Activated naive CD4-positive, alpha-beta T cell (primary cell): Measurements from ENCODE around the gene GAS1.

Experiments
- DNase-seq, 4 experiments: peaks; one replicate each; lab custom pipeline; 2025; lab: John Stamatoyannopoulos, UW

GAS1 gene, protein sequence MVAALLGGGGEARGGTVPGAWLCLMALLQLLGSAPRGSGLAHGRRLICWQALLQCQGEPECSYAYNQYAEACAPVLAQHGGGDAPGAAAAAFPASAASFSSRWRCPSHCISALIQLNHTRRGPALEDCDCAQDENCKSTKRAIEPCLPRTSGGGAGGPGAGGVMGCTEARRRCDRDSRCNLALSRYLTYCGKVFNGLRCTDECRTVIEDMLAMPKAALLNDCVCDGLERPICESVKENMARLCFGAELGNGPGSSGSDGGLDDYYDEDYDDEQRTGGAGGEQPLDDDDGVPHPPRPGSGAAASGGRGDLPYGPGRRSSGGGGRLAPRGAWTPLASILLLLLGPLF

DNA sequence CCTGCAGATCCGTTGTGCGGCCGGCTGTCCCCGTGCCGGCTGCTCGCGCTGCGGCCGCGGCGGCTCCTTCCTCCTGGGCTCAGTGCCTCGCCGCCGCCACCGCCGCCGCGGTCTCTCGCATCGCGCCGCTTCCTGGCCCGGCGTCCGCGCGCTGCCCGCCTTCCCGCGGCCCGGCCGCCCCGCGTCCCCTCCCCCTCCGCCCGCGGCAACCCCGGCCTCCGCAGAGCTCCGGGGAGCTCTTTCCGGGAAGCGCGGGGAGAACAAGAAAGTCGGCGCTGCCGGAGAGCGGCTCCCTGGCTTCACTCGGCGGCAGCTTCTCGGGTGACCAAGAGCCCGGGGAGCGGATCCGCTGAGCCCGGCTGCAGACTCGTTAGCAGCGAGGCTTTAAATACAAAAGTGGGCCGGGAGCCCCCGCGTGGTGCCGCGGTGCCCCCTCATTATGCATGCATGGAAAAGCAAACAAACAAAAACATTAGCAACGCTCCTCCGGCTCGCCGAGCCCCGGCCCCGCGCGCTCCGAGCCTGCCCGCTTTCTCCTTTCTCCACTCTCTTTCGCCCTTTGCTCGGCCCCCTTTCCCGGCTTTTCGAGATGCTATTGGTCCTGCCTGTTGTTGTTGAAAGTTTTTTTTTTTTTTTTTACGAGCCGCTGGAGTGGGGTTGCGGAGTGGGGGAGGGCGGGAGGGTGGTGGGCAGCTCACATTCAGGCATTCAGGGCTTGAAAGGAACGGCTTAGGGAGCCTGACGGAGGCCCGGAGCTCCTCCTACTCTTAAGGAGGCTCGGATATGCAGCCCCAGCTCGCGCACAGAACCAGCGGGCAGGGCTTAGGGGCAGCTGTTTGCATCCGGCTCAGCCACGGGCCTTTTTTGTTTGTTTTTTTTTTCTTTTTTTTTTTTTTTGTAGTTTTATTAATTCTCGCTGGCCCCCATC is at the start of gene GAS1:
Gene GAS1, minus strand, starts transcription at position 361 of the 928 bp plus-strand sequence. CDS start 727 bp downstream, outside the sequence.
- peak in 3 of 4 experiments; percentile 19 to 53 (median 37) for DNase-seq

DNA sequence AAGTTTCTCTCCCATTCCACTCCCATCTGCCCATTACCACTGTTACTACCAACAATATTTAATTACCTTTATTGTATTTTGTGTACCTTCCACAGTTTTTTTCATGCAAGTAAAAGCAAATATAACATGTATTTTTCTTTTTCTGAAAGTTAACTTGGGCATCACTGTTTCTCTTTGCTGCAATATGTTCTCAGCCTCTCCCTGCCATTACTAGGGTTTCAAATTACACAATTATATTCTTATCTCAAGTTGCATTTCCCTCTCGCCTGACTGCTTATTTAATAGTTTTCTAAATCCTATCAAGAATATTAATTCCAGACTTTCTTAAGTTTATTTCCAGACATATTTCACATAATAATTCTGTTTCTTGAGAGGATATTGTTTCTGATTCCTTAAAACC is 46.9 kb upstream of the GAS1 start:
- DNase-seq, result no peak

DNA sequence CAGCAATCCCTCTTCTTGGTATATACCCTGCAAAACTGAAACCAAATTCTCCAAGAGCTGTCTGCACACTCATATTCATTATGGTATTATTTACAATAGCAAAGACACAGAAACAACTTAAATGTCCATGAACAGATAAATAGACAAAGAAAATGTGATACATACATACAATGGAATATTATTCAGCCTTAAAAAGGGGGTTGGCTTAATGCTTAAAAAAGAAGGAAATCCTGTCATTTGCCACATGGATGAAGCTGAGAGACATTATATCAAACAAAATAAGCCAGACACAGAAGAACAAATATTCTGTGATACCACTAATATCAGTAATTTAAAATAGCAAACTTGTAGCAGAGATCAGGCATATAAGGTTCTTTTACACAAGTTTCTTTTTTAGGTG is 46.5 kb upstream of the GAS1 start:
- no peak for DNase-seq

DNA sequence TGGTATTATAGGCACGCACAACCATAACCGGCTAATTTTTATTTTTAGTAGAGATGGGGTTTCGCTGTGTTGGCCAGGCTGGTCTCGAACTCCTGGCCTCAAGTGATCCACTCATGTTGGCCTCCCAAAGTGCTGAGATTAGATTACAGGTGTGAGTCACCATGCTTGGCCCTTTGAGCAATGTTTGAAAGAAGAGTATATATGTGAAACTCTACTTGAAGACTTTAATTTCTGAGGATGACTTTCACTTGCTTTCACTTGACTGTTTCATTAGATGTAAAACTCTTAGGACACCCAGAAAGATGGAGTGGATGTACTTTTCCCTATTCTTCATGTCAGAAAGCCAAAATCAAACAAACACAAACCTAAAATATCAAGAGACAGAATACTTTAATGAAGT is 43.8 kb upstream of the GAS1 start:
- no peak for DNase-seq

DNA sequence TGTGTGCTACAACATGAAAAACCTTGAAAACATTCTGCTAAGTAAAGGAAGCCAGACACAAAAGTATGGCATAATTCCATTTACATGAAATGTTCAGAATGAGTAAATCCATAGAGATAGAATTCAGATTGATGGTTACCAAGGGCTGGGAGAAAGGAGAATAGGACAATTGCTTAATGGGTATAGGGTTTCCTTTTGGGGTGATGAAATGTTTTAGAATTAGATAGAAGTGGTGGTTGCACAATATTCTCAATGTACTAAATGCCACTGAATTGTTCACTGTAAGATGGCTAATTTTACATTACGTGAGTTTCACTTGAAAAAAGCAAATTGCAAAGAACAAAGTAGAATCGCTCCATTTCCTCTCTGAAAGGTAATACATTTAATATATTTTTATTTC is 43.0 kb upstream of the GAS1 start:
- no peak for DNase-seq

DNA sequence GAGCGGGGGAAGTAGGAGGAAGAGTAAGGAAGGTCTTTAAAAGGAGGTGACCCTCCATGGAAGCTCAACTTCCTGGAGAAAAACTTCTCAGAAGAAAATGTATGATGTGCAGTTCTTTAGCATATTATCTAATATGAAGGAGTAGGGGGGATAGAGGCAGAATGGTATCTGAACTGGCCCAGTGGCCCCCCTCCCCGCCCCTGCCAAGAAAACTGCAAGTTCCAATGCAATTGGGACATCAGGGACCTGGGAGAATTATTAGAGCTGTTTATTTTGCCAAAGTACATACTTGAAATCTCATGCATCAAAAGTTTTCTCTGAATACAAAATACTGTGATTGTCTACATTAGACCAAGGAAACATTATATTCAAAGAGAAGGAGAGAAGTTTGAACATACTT is 40.6 kb upstream of the GAS1 start:
- DNase-seq, result no peak

DNA sequence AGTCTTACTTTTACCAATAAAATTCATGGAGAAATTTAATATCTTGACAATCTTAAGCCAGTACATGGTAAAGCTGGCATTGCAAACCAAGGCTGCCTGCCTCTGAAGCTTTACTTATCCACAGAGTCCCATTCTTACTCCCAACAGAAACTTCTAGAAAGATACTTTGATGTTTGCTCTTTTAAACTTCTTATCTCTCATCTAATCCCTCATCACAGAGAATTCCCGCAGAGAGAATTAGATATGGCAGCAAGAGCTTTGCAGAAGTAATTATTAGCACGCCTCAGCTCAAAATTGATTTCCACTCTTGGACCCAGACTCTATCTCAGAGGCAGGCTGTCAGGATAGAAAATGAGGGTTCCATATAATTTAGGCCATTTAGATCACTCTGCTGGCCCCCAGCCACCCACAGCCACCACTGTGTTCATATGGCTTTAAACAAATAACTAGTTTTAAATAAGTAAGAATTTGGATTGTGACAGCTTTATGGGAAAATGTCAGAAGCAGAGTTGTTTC is 37.9 kb upstream of the GAS1 start:
- no peak for DNase-seq

DNA sequence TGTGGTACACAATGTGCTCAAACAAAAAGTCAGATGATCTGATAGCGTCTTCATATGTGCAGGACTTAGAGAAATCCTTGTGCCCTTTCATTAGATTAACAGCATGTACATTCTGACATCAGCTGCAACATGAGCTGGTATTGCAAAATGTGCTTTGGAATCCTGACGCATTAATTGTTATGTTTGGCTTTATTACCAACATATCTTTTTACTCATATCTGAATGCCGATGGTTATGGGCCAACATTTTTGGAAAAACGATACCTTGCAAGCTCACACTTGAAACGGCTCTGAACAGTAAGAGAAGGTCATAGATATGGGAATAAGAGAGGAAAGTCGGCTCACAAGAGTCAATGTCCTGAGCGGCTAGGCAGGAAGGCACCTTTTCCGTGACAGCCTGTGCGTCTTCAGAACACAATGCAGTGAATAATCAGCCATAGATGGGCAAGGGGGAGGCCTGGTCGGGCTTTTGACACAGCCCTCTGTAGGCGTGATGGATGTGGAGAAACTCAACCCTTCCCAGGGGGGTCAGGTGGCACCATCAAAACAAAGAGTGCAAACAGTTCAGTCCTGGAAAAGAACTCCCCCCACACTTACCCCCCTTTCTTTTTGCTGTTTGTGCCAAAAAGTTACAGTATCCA is 36.4 kb upstream of the GAS1 start:
- no peak for DNase-seq

DNA sequence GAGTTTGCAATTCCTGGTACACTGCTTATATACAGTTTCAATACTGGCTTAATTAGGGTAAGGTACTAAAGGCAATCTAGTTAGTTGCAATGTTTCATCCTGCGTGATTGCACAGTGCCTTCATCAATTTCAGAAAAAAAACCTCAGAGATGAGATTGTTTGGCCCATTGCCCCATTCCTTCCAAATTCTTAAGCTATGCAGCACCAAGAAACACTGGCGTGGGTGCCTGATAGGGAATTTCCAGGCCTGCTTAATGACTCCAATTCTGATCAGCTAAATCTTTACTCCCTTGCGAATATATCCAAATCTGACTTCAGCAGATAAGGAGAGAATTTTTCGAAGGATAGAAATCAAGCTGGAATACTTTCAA is 35.9 kb upstream of the GAS1 start:
- no peak for DNase-seq

DNA sequence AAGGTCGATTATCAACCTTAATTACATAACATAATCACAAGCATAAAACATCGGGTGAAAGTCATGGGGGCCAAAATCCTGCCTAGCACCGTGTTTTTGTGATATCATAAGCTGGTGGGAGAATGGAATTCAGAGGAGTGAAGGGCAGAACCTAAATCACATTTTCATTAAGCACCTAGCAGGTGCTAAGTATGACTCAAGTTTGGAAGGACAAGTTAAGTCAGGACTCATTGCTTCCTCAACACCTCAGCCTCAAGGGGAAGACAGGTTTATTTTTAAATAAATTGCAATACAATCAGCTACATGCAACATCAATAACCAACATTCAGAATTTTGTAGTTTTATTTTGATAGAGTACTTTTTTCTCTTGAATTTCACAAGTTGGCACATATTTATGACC is 33.5 kb upstream of the GAS1 start:
- no peak for DNase-seq

DNA sequence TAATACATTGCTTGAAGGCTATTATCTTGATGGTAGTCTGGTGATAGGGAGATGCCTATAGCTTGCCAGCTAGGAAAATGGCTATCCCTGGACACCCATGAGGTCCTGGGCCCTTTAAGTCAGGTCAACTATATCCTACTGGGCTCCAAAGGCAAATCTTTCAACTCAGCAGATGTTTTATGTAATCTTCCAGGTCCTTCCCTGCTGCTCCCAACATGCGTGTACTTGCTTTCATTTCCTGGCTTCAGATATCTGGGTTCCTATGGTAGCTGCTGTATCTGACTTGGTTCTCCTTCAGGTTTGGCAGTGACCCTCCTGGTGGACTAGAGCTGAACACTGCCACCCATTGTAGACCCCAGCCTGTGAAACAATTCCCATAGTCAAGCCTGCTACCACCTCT is 32.4 kb upstream of the GAS1 start:
- DNase-seq, result no peak

DNA sequence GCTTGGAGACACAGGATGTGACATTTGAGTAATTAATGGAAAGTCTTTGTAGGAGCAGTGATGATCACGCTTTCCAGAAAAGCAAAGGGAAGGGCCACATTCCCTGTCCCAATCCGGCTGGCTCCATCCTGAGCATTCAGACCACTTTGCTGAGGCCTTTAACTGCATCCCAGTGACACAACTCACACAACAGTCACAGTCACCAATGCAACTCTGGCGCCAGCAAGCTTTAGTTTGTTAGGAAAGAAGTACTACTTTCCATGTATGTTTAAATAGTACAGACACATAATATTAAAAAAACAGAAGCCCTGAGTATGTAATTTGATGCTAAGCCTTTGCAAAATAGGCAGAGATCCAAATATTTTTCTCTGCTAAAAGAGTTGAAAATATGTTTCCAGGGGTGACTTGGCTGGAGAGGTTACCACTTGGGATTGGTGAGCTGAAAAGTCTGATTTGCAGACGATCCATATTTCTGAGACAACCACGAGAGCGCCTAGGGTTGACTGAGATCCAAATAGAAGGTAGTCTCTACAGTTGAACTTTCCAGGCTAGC is 31.7 kb upstream of the GAS1 start:
- DNase-seq, result no peak

DNA sequence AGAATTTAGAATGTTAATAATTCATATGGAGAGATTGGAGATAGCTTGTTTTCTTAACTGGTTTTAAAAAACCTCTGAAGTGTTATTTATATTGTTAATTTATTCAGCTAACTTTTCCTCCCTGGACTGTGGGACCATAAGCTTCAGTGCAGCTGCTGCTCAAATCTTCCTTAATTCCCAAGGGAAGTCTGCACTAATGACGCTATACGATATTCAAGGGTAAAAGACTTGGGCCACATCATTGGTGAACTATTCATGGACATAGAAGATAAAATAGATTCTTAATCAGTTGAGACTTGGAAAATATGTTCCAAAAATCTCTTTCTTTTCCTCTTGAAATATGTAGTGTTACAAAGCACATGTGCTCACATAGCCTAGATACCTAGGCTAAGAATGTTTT is 31.1 kb upstream of the GAS1 start:
- no peak for DNase-seq

DNA sequence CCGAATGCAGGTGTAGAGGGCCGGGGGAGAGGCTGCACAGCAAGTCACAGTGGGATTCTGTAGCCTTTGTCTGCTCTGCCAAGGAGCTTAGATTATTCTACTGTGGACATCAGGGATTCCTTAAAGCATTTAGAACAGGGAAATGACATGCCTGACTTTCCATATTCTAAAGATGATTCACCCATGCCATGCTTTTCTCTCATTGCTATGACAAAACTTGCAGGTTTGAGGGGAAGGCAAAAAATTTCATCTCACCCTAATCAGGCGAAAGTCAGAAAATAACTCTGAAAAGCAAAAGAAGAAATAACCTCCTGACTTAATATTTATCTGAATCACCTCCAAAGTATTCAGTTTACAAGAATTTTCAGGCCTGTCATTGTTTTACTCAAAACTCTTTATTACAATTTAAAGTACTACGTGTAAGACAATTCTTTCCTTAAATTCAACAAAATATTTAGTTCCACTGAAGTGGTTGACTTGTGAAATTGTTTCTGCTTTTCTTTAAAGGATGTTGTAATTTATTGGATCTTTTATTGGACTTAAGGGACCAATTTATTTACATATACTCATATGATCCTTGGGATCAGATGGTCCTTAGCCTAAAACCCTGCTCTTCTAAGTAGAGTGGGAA is 30.0 kb upstream of the GAS1 start:
- no peak for DNase-seq

DNA sequence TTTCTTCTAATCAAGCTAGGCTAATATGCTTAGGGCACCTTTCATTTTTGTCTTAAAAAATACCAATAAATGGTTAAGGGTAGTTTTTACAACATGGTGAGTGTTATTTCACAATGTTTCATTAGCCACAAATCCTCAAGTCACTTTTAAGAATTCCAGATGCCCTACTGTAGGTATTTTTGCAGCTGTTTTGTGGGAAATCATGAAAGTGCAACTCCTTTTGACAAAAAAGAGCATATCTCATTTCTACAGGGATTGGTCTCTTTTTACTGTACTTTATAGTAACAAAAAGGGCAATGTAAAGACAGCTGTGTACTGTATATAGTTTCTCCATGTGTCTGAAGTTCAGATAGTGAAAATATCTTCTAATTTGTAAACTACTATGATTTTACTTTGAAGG is 28.3 kb upstream of the GAS1 start:
- no peak for DNase-seq

DNA sequence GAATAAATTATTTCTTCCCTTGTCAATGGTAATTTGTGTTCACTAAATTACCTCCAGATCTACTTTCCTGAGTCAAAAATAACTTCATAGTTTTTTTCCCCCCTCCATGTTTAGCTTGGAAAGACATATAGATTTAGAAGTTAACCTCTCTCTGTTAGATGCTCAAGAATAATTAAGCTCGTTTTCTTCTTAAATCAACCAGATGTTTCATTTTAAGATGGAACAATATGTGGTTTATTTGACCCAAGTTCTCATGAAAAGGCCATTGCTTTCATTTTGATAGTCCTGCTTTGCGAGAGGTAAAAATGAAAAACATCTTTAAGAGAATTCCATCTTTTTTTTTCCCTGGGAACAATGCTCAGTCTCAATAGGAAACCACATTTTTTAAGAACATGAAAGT is 27.7 kb upstream of the GAS1 start:
- no peak for DNase-seq

DNA sequence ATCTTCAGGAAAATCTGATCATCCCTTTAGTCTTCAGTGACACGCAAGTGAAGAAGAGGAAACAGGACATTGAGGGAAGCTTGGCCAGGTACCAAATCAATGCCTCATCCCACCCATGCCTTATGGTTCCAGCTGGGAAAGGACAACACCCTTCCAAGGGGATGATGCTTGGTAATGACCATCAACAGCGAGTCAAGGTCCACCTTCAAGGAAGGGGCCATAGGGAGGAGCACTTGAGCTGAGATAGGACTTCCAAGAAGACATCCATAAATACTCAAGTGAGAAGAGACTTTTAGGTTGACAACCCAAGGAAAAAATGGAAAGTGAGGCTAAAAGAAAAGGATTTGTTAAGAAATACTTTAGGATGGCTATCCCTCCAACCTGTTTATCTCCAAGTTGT is 27.1 kb upstream of the GAS1 start:
- no peak for DNase-seq

DNA sequence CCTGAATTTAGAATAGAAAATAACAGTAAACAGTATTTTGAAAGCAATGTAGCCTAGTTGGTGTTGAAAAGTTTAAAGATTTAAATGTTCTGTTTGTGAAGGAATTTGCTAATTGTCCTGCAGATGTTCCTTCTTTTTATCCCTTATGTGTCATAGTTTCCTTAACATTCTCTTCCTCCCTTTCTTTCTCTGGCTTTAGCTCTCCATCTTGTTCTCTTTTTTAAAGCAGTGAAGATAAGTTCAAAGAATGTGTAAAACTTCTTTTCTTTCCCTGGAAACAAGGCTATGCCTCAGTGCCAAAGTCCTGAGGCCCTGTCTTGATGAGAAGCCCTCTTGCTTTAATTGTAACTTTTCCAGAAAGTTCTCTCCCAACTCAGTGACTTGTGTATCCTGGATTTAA is 24.4 kb upstream of the GAS1 start:
- DNase-seq, result no peak

DNA sequence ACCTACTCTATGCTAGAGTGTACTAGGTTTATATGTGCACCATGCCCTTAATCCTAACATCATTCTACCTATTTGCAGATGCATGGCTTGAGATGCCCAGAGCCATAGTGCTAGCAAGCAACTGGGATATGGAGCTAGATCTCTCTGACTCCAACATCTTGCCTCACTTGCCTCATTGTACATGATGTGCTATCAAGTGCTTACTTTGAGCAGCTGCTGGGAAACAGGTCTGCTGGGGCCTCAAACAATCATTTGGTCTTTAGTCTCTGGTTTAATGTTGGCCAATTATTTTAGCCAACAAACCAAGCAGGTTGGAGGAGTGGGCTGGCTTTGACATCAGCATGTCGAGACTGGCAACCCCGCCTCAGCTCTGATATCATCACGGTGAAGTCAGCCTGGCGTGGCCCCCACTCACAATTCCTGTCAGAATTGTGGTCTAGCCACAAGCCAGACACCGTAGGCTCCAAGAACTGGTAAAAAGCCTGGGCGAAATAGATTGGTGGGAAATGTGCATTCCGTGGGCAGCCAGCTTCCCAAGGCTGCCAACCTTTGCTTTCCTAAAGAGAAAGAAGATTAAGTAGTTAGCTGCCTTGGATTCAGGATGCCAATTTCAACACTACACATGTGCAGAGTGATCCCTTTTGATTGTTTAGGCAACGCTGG is 21.1 kb upstream of the GAS1 start:
- DNase-seq, result no peak

DNA sequence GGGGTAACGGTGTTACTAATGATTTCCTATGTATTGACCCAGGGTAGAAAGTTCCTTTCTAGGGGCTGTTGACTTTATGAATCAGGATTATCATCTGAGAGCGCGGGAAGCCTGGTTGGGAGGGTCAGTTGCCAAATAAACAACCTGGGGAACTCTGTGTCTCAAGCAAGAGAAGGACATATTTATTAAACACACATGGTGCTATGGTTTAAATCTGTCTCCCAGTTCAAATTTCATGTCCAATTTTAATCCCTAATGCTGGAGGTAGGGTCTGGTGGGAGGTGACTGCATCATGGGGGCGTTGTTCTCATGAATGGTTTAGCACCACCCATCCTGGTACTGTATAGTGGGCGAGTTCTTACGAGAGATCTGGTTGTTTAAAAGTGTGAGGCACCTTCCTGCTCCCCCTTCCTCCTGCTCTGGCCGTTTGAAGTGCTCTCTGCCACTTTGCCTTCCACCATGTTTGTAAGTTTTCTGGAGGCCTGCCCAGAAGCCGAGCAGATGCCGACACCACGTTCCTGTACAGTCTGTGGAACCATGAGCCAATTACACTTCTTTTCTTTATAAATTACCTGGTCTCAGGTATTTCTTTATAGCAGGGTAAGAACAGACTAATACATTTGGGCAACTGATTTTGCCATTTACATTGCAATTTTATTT is 19.7 kb upstream of the GAS1 start:
- no peak for DNase-seq
